Calu3 (cell line): ENCODE data around the gene AK2. TPM values are rescaled to one million over a fixed set of nuclear protein-coding genes. Genes with fewer than 3 reads are reported as not detected.

Experiments
- BruUV-seq: library from RNA; stranded (reverse); fragments of 400-500 nt; replicated peaks from 2 replicates; lab custom pipeline; 2021; lab: Mats Ljungman, UMichigan
- CTCF ChIA-PET: fragments of 300-600 bp; sonication (Branson Sonifier 250); formaldehyde crosslinking; loops from one replicate; lab custom pipeline; 2022; ENCODE audit warnings: antibody characterized with exemption; lab: Charles Lee
- DNase-seq: peaks from one replicate; pipeline ENCODE4 v3.0.0; 2022
- H3K27ac Mint-ChIP-seq: one replicate; pipeline ENCODE4 v1.8.0; 2022; ENCODE audit warnings: mixed read lengths; ENCODE audit not compliant: unreplicated experiment
- H3K27me3 Mint-ChIP-seq: one replicate; pipeline ENCODE4 v1.8.0; 2022; ENCODE audit warnings: mixed read lengths; ENCODE audit not compliant: unreplicated experiment
- H3K36me3 Mint-ChIP-seq: one replicate; pipeline ENCODE4 v1.8.0; 2022; ENCODE audit warnings: mild to moderate bottlenecking, moderate library complexity, mixed read lengths; ENCODE audit not compliant: insufficient read depth, unreplicated experiment
- H3K4me1 Mint-ChIP-seq: one replicate; pipeline ENCODE4 v1.8.0; 2022; ENCODE audit warnings: mild to moderate bottlenecking, low read depth, mixed read lengths; ENCODE audit not compliant: unreplicated experiment
- H3K4me3 Mint-ChIP-seq: one replicate; pipeline ENCODE4 v1.8.0; 2022; ENCODE audit warnings: mild to moderate bottlenecking, low read depth, moderate library complexity, mixed read lengths; ENCODE audit not compliant: unreplicated experiment
- H3K9me3 Mint-ChIP-seq: one replicate; pipeline ENCODE4 v1.8.0; 2022; ENCODE audit warnings: low read depth, mixed read lengths; ENCODE audit not compliant: unreplicated experiment
- CTCF ChIP-seq: fragments of 200-600 bp; IDR thresholded peaks from one replicate; pipeline ENCODE4 v1.8.0; 2022; ENCODE audit warnings: antibody characterized with exemption; ENCODE audit not compliant: unreplicated experiment
- intact Hi-C: fragments of 100-400 bp; cut with micrococcal nuclease; formaldehyde crosslinking; loops from one replicate; pipeline ENCODE4 v1.10.0; 2022; ENCODE audit not compliant: unreplicated experiment
- total RNA-seq: library from RNA; stranded (reverse); gene quantifications from 2 replicates; pipeline ENCODE4 v1.2.3, GENCODE V29; 2022

Gene AK2
- total RNA-seq, 1 experiment from 2014 or later = 226 TPM

GRCh38 chr1:33039840-33040239 is 3.2 kb upstream of the AK2 start:
- no peaks in the 10 kb centered on the region for H3K27me3 Mint-ChIP-seq
- H3K4me1 Mint-ChIP-seq = peaks cover 6% of the 10 kb centered on the region
- H3K36me3 Mint-ChIP-seq = peaks cover 29% of the 10 kb centered on the region
- no peaks in the 10 kb centered on the region for H3K9me3 Mint-ChIP-seq
- intact Hi-C loops = no loop called here
- no TSS peak for BruUV-seq
- DNase-seq = no peak
- CTCF ChIA-PET = no interaction called here
- no peak for TF ChIP-seq CTCF
- no peak overlapping the region for H3K4me3 Mint-ChIP-seq
- no peak overlapping the region for H3K27ac Mint-ChIP-seq

GRCh38 chr1:33036051-33036525 is 595 bp downstream of the AK2 start:
- Mint-ChIP-seq H3K27ac (peak overlapping the region; percentile 54), H3K9me3 (no peaks in the 10 kb centered on the region), H3K27me3 (no peaks in the 10 kb centered on the region), H3K4me3 (peak overlapping the region; percentile 88), H3K4me1 (peaks cover 26% of the 10 kb centered on the region), H3K36me3 (peaks cover 34% of the 10 kb centered on the region)
- no peak for TF ChIP-seq CTCF
- intact Hi-C loops = no loop called here
- no peak for DNase-seq
- CTCF ChIA-PET = interaction anchor here (1.1 kb wide), 1 partner anchor 44 kb away, joined by 3 read pairs; no protein-coding TSS in a partner anchor
- BruUV-seq = no TSS peak

- Mint-ChIP-seq H3K27ac (no peak overlapping the region), H3K9me3 (no peaks in the 10 kb centered on the region), H3K27me3 (no peaks in the 10 kb centered on the region), H3K36me3 (peaks cover 46% of the 10 kb centered on the region), H3K4me3 (no peak overlapping the region), H3K4me1 (peaks cover 27% of the 10 kb centered on the region)
- intact Hi-C loops = no loop called here
- no peak for DNase-seq
- no TSS peak for BruUV-seq
- TF ChIP-seq CTCF = no peak
- CTCF ChIA-PET = interaction anchor here (0.6 kb wide), 1 partner anchor 68 kb away, joined by 4 read pairs; no protein-coding TSS in a partner anchor
These were observed 4.4 kb downstream of the AK2 start for GRCh38 chr1:33032126-33032869.

- Mint-ChIP-seq H3K27me3 (no peaks in the 10 kb centered on the region), H3K27ac (no peak overlapping the region), H3K4me1 (peaks cover 27% of the 10 kb centered on the region), H3K4me3 (no peak overlapping the region), H3K9me3 (no peaks in the 10 kb centered on the region), H3K36me3 (peaks cover 39% of the 10 kb centered on the region)
- TF ChIP-seq CTCF = no peak
- no TSS peak for BruUV-seq
- intact Hi-C loops = no loop called here
- DNase-seq = no peak
- CTCF ChIA-PET = interaction anchor here (0.5 kb wide), 1 partner anchor 78 kb away, joined by 7 read pairs; no protein-coding TSS in a partner anchor
These were observed 5.2 kb downstream of the AK2 start for GRCh38 chr1:33031506-33031905.
